Measurements from ENCODE around the gene MSRB3. TPM values are rescaled to one million over a fixed set of nuclear protein-coding genes. Genes with fewer than 3 reads are reported as not detected.

Gene MSRB3
- total RNA-seq, result 31.3 and 46.9 TPM in 2 replicates
- polyA plus RNA-seq, result 43.1 and 105 TPM in 2 replicates
- 31.9 and 66.1 TPM in 2 replicates for polyA plus RNA-seq (2012)
- polyA minus RNA-seq (ENCODE audit: low replicate concordance), result 65.8 and 94.2 TPM in 2 replicates

DNA sequence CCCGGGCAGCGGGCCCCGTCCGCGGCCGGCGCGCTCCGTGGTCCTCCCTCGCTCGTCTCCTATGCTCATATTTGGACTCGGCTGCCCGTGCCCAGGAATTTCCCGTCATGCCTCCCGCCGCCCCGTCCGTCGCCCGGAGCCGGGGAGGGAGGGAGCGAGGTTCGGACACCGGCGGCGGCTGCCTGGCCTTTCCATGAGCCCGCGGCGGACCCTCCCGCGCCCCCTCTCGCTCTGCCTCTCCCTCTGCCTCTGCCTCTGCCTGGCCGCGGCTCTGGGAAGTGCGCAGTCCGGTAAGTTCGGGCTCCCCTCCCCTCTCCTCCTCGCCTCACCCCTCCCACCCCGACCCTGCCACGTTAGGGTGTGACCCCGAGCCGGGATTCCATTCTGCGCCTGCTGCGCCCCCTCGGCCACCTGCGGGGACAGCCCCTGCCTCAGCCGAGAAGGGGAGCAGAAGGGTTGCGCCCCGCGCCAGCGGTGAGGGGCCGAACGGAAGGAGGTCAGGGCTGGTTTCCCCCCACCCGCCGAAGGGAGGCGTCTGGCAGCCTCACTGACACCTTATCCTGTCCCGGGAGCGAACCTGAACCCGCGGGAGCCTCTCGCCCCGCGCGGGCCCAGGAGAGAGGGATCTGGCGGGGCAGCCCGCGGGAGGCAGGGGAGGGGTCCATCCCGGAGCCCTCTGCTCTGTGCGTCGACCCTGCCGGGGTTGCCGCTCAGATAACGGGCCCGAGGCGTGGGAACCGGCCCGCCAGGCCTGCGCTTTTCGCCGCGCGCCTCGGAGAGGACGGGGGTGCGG is at the start of gene MSRB3:
Gene MSRB3 (plus strand): TSS at position 108 of the 793 bp plus-strand sequence. CDS start 29,897 bp downstream, outside the sequence.
- peaks cover 43% of the 10 kb centered on the region for H3K79me2 ChIP-seq (ENCODE audit: control insufficient read depth, insufficient read depth, low read length)
- no peaks in the 10 kb centered on the region for H3K27me3 ChIP-seq (ENCODE audit: control insufficient read depth, insufficient read depth, low read length)
- TF ChIP-seq, protein P1, sequence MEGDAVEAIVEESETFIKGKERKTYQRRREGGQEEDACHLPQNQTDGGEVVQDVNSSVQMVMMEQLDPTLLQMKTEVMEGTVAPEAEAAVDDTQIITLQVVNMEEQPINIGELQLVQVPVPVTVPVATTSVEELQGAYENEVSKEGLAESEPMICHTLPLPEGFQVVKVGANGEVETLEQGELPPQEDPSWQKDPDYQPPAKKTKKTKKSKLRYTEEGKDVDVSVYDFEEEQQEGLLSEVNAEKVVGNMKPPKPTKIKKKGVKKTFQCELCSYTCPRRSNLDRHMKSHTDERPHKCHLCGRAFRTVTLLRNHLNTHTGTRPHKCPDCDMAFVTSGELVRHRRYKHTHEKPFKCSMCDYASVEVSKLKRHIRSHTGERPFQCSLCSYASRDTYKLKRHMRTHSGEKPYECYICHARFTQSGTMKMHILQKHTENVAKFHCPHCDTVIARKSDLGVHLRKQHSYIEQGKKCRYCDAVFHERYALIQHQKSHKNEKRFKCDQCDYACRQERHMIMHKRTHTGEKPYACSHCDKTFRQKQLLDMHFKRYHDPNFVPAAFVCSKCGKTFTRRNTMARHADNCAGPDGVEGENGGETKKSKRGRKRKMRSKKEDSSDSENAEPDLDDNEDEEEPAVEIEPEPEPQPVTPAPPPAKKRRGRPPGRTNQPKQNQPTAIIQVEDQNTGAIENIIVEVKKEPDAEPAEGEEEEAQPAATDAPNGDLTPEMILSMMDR (conservative IDR thresholded peaks at IDR 0.05 in 1 of 2, IDR thresholded peaks at IDR 0.05 in 1 of 2; ENCODE audit: low read depth in 1 of 2, low read length in 2 of 2), result peak in 1 of 2 donors; percentile 23
- TF ChIP-seq EZH2 (IDR thresholded peaks at IDR 0.05; ENCODE audit: low read length, missing control alignments), result no peak

GRCh38 chr12:65229441-65229840 is 49.0 kb upstream of the MSRB3 start:
- H3K4me2 ChIP-seq (ENCODE audit: extremely low read depth, insufficient read depth, low read length), result no peak overlapping the region
- no peak overlapping the region for H2AFZ ChIP-seq (ENCODE audit: low read length)
- no peaks in the 10 kb centered on the region for H3K79me2 ChIP-seq (ENCODE audit: control insufficient read depth, insufficient read depth, low read length)
- H3K27ac ChIP-seq (ENCODE audit: insufficient read depth, low read length), result no peak overlapping the region
- peak; percentile 73 to 77 for DNase-seq (ENCODE audit: low read depth in 2 of 2)
- no peak overlapping the region for H3K4me3 ChIP-seq (replicated peaks in 1 of 4; ENCODE audit: control extremely low read depth in 1 of 4, insufficient read depth in 1 of 4, low read depth in 3 of 4, low read length in 4 of 4)
- H3K4me1 ChIP-seq (ENCODE audit: control insufficient read depth, extremely low read depth, insufficient read depth, low read length), result no peaks in the 10 kb centered on the region
- TF ChIP-seq EZH2 (IDR thresholded peaks at IDR 0.05; ENCODE audit: low read length, missing control alignments), result no peak
- TF ChIP-seq, protein P1 (conservative IDR thresholded peaks at IDR 0.05 in 1 of 2, IDR thresholded peaks at IDR 0.05 in 1 of 2; ENCODE audit: low read depth in 1 of 2, low read length in 2 of 2), result no peak
- H3K27me3 ChIP-seq (ENCODE audit: control insufficient read depth, insufficient read depth, low read length), result no peaks in the 10 kb centered on the region
- no peak overlapping the region for H3K9ac ChIP-seq (ENCODE audit: insufficient read depth, low read length)
- no peaks in the 10 kb centered on the region for H3K9me3 ChIP-seq (ENCODE audit: control insufficient read depth, insufficient read depth, low read depth, low read length)
- no peaks in the 10 kb centered on the region for H3K36me3 ChIP-seq (ENCODE audit: control insufficient read depth, insufficient read depth, low read length)
- no peaks in the 10 kb centered on the region for H4K20me1 ChIP-seq (ENCODE audit: control insufficient read depth, extremely low read depth, insufficient read depth, low read length)

More for the DNA sequence above, at the start of gene MSRB3:
- H2AFZ ChIP-seq (ENCODE audit: low read length), result peak within 1 kb of the TSS; percentile 93
- no peaks in the 10 kb centered on the region for H3K36me3 ChIP-seq (ENCODE audit: control insufficient read depth, insufficient read depth, low read length)
- peak within 1 kb of the TSS; percentile 80 to 95 (median 92) for H3K4me3 ChIP-seq (replicated peaks in 1 of 4; ENCODE audit: control extremely low read depth in 1 of 4, insufficient read depth in 1 of 4, low read depth in 3 of 4, low read length in 4 of 4)
- peak within 1 kb of the TSS; percentile 91 for H3K9ac ChIP-seq (ENCODE audit: insufficient read depth, low read length)
- H3K4me2 ChIP-seq (ENCODE audit: extremely low read depth, insufficient read depth, low read length), result peak within 1 kb of the TSS; percentile 87
- no peaks in the 10 kb centered on the region for H4K20me1 ChIP-seq (ENCODE audit: control insufficient read depth, extremely low read depth, insufficient read depth, low read length)
- H3K27ac ChIP-seq (ENCODE audit: insufficient read depth, low read length), result peak within 1 kb of the TSS; percentile 90
- H3K4me1 ChIP-seq (ENCODE audit: control insufficient read depth, extremely low read depth, insufficient read depth, low read length), result peaks cover 3% of the 10 kb centered on the region
- DNase-seq (ENCODE audit: low read depth in 2 of 2), result peak; percentile 78 to 81
- H3K9me3 ChIP-seq (ENCODE audit: control insufficient read depth, insufficient read depth, low read depth, low read length), result no peaks in the 10 kb centered on the region

- no peaks in the 10 kb centered on the region for H3K27me3 ChIP-seq (ENCODE audit: control insufficient read depth, insufficient read depth, low read length)
- no peaks in the 10 kb centered on the region for H3K79me2 ChIP-seq (ENCODE audit: control insufficient read depth, insufficient read depth, low read length)
- H3K9ac ChIP-seq (ENCODE audit: insufficient read depth, low read length), result no peak overlapping the region
- H2AFZ ChIP-seq (ENCODE audit: low read length), result no peak overlapping the region
- peak overlapping the region; percentile 29 for H3K4me2 ChIP-seq (ENCODE audit: extremely low read depth, insufficient read depth, low read length)
- no peaks in the 10 kb centered on the region for H3K36me3 ChIP-seq (ENCODE audit: control insufficient read depth, insufficient read depth, low read length)
- H3K27ac ChIP-seq (ENCODE audit: insufficient read depth, low read length), result no peak overlapping the region
- no peaks in the 10 kb centered on the region for H3K4me1 ChIP-seq (ENCODE audit: control insufficient read depth, extremely low read depth, insufficient read depth, low read length)
- no peak overlapping the region for H3K4me3 ChIP-seq (replicated peaks in 1 of 4; ENCODE audit: control extremely low read depth in 1 of 4, insufficient read depth in 1 of 4, low read depth in 3 of 4, low read length in 4 of 4)
- no peaks in the 10 kb centered on the region for H3K9me3 ChIP-seq (ENCODE audit: control insufficient read depth, insufficient read depth, low read depth, low read length)
- peak; percentile 11 to 57 for DNase-seq (ENCODE audit: low read depth in 2 of 2)
- TF ChIP-seq, protein P1 (conservative IDR thresholded peaks at IDR 0.05 in 1 of 2, IDR thresholded peaks at IDR 0.05 in 1 of 2; ENCODE audit: low read depth in 1 of 2, low read length in 2 of 2), result peak in 1 of 2 donors; percentile 17
- TF ChIP-seq EZH2 (IDR thresholded peaks at IDR 0.05; ENCODE audit: low read length, missing control alignments), result no peak
- no peaks in the 10 kb centered on the region for H4K20me1 ChIP-seq (ENCODE audit: control insufficient read depth, extremely low read depth, insufficient read depth, low read length)
Measured at GRCh38 chr12:65232476-65233077, 45.9 kb upstream of the MSRB3 start.
